Measurements from ENCODE around the gene ABCA10. TPM values are rescaled to one million over a fixed set of nuclear protein-coding genes. Genes with fewer than 3 reads are reported as not detected.

The ABCA10 gene, protein sequence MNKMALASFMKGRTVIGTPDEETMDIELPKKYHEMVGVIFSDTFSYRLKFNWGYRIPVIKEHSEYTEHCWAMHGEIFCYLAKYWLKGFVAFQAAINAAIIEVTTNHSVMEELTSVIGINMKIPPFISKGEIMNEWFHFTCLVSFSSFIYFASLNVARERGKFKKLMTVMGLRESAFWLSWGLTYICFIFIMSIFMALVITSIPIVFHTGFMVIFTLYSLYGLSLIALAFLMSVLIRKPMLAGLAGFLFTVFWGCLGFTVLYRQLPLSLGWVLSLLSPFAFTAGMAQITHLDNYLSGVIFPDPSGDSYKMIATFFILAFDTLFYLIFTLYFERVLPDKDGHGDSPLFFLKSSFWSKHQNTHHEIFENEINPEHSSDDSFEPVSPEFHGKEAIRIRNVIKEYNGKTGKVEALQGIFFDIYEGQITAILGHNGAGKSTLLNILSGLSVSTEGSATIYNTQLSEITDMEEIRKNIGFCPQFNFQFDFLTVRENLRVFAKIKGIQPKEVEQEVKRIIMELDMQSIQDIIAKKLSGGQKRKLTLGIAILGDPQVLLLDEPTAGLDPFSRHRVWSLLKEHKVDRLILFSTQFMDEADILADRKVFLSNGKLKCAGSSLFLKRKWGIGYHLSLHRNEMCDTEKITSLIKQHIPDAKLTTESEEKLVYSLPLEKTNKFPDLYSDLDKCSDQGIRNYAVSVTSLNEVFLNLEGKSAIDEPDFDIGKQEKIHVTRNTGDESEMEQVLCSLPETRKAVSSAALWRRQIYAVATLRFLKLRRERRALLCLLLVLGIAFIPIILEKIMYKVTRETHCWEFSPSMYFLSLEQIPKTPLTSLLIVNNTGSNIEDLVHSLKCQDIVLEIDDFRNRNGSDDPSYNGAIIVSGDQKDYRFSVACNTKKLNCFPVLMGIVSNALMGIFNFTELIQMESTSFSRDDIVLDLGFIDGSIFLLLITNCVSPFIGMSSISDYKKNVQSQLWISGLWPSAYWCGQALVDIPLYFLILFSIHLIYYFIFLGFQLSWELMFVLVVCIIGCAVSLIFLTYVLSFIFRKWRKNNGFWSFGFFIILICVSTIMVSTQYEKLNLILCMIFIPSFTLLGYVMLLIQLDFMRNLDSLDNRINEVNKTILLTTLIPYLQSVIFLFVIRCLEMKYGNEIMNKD (N-terminal part only)
- total RNA-seq = 0.77 and 3.9 TPM in 2 replicates

DNA sequence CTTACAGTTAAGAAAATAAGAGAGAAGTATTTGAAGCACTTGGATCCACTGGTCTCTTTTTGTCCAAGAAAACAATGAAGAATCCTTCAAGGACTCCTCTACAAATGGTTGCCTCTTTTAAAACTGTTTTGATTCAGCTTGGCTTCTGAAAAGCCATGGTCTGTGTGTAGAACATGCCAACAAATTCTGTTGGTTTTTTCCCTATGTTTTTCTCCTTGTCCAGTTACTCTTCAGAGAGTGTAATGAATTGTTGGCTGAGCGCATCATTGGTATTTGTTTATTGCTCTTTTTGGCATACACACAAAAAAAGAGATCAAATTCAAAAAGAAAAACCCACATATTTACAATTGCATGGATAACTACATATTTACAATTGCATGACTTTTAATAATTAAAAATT lies at the start of gene ABCA10:
Gene ABCA10, minus strand, starts transcription at position 249 of the 400 bp plus-strand sequence. CDS start 3,466 bp downstream, outside the sequence.

DNA sequence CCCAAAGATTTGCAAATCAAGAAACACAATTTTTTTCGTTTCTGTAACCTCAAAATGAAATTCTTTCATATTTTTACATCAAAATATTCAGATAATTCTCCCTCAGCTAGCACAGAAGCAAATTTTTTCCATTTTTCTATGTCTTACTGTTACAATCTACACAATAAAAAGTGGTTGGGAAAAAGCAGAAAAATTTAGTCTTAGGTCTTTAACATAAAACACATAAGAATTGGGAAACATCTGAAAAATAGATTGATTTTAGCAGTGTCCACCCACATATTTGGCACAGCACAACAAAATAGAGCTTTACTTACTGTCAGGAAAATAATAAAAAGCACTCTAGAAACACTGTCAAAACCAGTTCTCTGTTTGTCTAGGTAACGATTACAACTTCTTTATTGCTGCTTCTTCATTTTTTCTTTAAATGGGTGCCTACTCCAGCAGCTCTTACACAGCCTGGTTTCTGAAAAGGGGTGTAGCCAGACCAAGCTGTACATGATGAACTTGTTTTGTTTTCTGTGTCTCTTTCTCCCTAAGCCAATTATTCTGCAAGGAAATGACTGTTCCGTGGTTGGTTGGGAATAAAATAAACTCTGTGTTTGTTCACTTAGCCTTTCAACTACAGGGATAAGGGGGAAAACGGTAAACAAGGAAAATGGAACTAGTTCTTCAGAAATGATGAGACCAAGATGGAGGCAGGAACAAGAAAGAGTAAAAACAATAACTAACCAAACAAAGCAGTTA lies 87.0 kb downstream of the ABCA10 start, which contains the start of gene ABCA6:
Gene ABCA6, minus strand, starts transcription at position 465 of the 744 bp plus-strand sequence. CDS start 1,192 bp downstream, outside the sequence.

Other genes starting within 250 kb of the ABCA10 start
- gene ABCA9, start 167.9 kb downstream of the ABCA10 start, total RNA-seq = 17.8 and 70.2 TPM in 2 replicates
- gene ABCA6, start 86.9 kb downstream of the ABCA10 start, total RNA-seq = 17.1 and 51.6 TPM in 2 replicates
- gene ABCA5, start 98.3 kb upstream of the ABCA10 start, total RNA-seq = 9.2 and 29.3 TPM in 2 replicates
- 0.19 and 0.28 TPM in 2 replicates for gene MAP2K6, start 185.9 kb upstream of the ABCA10 start, total RNA-seq

Data from regular cardiac myocyte (primary cell).